Dermis lymphatic vessel endothelial cell (primary cell): Measurements from ENCODE around the gene KCNH2. TPM values are rescaled to one million over a fixed set of nuclear protein-coding genes. Genes with fewer than 3 reads are reported as not detected.

Experiments
- total RNA-seq: library from RNA; depleted of rRNA; stranded (reverse); fragments of >200 nt; gene quantifications from 2 replicates; pipeline ENCODE4 v1.2.1, GENCODE V29; 2014

Gene KCNH2
- total RNA-seq = not detected in 2 replicates

GRCh38 chr7:150978126-150978789 is at the start of gene KCNH2:
KCNH2 (minus strand) TSS chr7:150978321; CDS start chr7:150977913, 408 bp downstream.

GRCh38 chr7:151024435-151025056 is 46.4 kb upstream of the KCNH2 start, which contains the start of gene ATG9B:
ATG9B (minus strand) TSS chr7:151024494; CDS start chr7:151024423, 71 bp downstream.

GRCh38 chr7:150990416-150991186 is 12.5 kb upstream of the KCNH2 start, which contains the start of gene NOS3:
NOS3 (plus strand) TSS chr7:150991017; CDS start chr7:150993804, 2,787 bp downstream.

Other genes starting within 250 kb of the KCNH2 start
- 420 and 509 TPM in 2 replicates for gene GIMAP5, start 240.9 kb downstream of the KCNH2 start, total RNA-seq
- not detected in 2 replicates for gene TMEM176B, start 178.0 kb downstream of the KCNH2 start, total RNA-seq
- gene TMEM176A, start 177.6 kb downstream of the KCNH2 start, total RNA-seq = not detected in 2 replicates
- not detected in 2 replicates for gene AOC1, start 125.8 kb downstream of the KCNH2 start, total RNA-seq
- 29.3 and 29.9 TPM in 2 replicates for gene NOS3, start 12.7 kb upstream of the KCNH2 start, total RNA-seq
- gene ATG9B, start 46.2 kb upstream of the KCNH2 start, total RNA-seq = under 0.01 TPM in 2 replicates
- 10.1 and 10.3 TPM in 2 replicates for gene ABCB8, start 50.1 kb upstream of the KCNH2 start, total RNA-seq
- gene ASIC3, start 70.2 kb upstream of the KCNH2 start, total RNA-seq = 0.09 and 0.11 TPM in 2 replicates
- 16.8 and 16.9 TPM in 2 replicates for gene CDK5, start 79.6 kb upstream of the KCNH2 start, total RNA-seq
- gene SLC4A2, start 81.3 kb upstream of the KCNH2 start, total RNA-seq = 42.8 and 64.4 TPM in 2 replicates
- gene FASTK, start 102.5 kb upstream of the KCNH2 start, total RNA-seq = 35.8 and 39.0 TPM in 2 replicates
- 11.4 and 17.0 TPM in 2 replicates for gene TMUB1, start 105.2 kb upstream of the KCNH2 start, total RNA-seq
- 44.4 and 62.0 TPM in 2 replicates for gene AGAP3, start 108.2 kb upstream of the KCNH2 start, total RNA-seq
- gene GBX1, start 189.4 kb upstream of the KCNH2 start, total RNA-seq = not detected in 2 replicates
- gene ASB10, start 208.9 kb upstream of the KCNH2 start, total RNA-seq = not detected in 2 replicates
- gene H2BK1, start 232.2 kb upstream of the KCNH2 start, total RNA-seq = not detected in 2 replicates
- gene ABCF2, start 248.9 kb upstream of the KCNH2 start, total RNA-seq = 32.6 and 45.6 TPM in 2 replicates